IPS-18c (cell line): ENCODE data around the gene CARHSP1.

Source experiments
- H3K4me3 ChIP-seq: 2 replicates; pipeline ENCODE4 v1.7.0; 2013; ENCODE audit warnings: low read depth, mild to moderate bottlenecking, low read length, moderate library complexity; ENCODE audit not compliant: insufficient read depth
- H3K9me3 ChIP-seq: one replicate; pipeline ENCODE4 v1.6.1; 2013; ENCODE audit warnings: mild to moderate bottlenecking, low read length, moderate library complexity; ENCODE audit not compliant: control insufficient read depth, insufficient read depth

The CARHSP1 gene

GRCh38 chr16:8864480-8865110 is 4.2 kb downstream of the CARHSP1 start:
- no peak overlapping the region for H3K4me3 ChIP-seq
- no peaks in the 10 kb centered on the region for H3K9me3 ChIP-seq

GRCh38 chr16:8863594-8864424 is 5.0 kb downstream of the CARHSP1 start:
- Histone ChIP-seq H3K4me3 (no peak overlapping the region), H3K9me3 (no peaks in the 10 kb centered on the region)

GRCh38 chr16:8862309-8863130 is 6.3 kb downstream of the CARHSP1 start:
- H3K9me3 ChIP-seq, result no peaks in the 10 kb centered on the region

GRCh38 chr16:8861563-8862308 is 7.1 kb downstream of the CARHSP1 start:
- Histone ChIP-seq H3K9me3 (no peaks in the 10 kb centered on the region), H3K4me3 (no peak overlapping the region)

More at GRCh38 chr16:8862309-8863130, 6.3 kb downstream of the CARHSP1 start:
- no peak overlapping the region for H3K4me3 ChIP-seq

GRCh38 chr16:8859913-8860881 is 8.6 kb downstream of the CARHSP1 start:
- H3K9me3 ChIP-seq, result no peaks in the 10 kb centered on the region
- no peak overlapping the region for H3K4me3 ChIP-seq

GRCh38 chr16:8858994-8859912 is 9.6 kb downstream of the CARHSP1 start:
- Histone ChIP-seq H3K4me3 (no peak overlapping the region), H3K9me3 (no peaks in the 10 kb centered on the region)

GRCh38 chr16:8855972-8856371 is 12.8 kb downstream of the CARHSP1 start:
- Histone ChIP-seq H3K4me3 (no peak overlapping the region), H3K9me3 (peaks cover 2% of the 10 kb centered on the region)

GRCh38 chr16:8855051-8855786 is 13.6 kb downstream of the CARHSP1 start:
- H3K9me3 ChIP-seq, result peaks cover 2% of the 10 kb centered on the region

GRCh38 chr16:8854298-8854948 is 14.4 kb downstream of the CARHSP1 start:
- no peak overlapping the region for H3K4me3 ChIP-seq
- peaks cover 2% of the 10 kb centered on the region for H3K9me3 ChIP-seq

More at GRCh38 chr16:8855051-8855786, 13.6 kb downstream of the CARHSP1 start:
- no peak overlapping the region for H3K4me3 ChIP-seq

GRCh38 chr16:8853611-8854010 is 15.2 kb downstream of the CARHSP1 start:
- Histone ChIP-seq H3K4me3 (no peak overlapping the region), H3K9me3 (peaks cover 2% of the 10 kb centered on the region)

- Histone ChIP-seq H3K4me3 (no peak overlapping the region), H3K9me3 (peaks cover 2% of the 10 kb centered on the region)
Measured at GRCh38 chr16:8853150-8853549, 15.7 kb downstream of the CARHSP1 start.

- H3K4me3 ChIP-seq, result no peak overlapping the region
- H3K9me3 ChIP-seq, result peaks cover 2% of the 10 kb centered on the region
Measured at GRCh38 chr16:8852534-8852933, 16.3 kb downstream of the CARHSP1 start.

GRCh38 chr16:8851761-8852403 is 16.9 kb downstream of the CARHSP1 start:
- peaks cover 4% of the 10 kb centered on the region for H3K9me3 ChIP-seq
- no peak overlapping the region for H3K4me3 ChIP-seq
